IMR-90 (cell line): Measurements from ENCODE around the gene COL19A1. TPM values are rescaled to one million over a fixed set of nuclear protein-coding genes. Genes with fewer than 3 reads are reported as not detected.

ENCODE experiments used
- ATAC-seq: fragments of 200-7000 bp; cut with Tn5 transposase; 2 replicates; pipeline ENCODE4 v1.9.1; 2020; ENCODE audit warnings: low read depth, mild to moderate bottlenecking, moderate library complexity
- BruUV-seq: library from RNA; stranded (reverse); fragments of 400-500 nt; replicated peaks from 2 replicates; lab custom pipeline; 2021; lab: Mats Ljungman, UMichigan
- CTCF ChIA-PET: fragments of 300-600 bp; formaldehyde crosslinking; extraction: SDS; loops from one replicate; lab custom pipeline; 2021; ENCODE audit warnings: antibody characterized with exemption; lab: Yijun Ruan, JAX
- POLR2A ChIA-PET: fragments of 300-600 bp; sonication (Branson Sonifier 250); formaldehyde crosslinking; loops from one replicate; lab custom pipeline; 2022; ENCODE audit warnings: antibody characterized with exemption; ENCODE audit not compliant: unreplicated experiment; lab: Charles Lee
- DNase-seq: peaks from one replicate; pipeline ENCODE4 v3.0.0; 2013
- H2AFZ ChIP-seq: replicated peaks from 2 replicates; pipeline ENCODE3; 2013; ENCODE audit warnings: low read length, mild to moderate bottlenecking; ENCODE audit not compliant: poor library complexity
- H2AK5ac ChIP-seq: 2 replicates; pipeline ENCODE4 v1.6.1; 2013; ENCODE audit warnings: low read depth, low read length, inconsistent platforms
- H2AK9ac ChIP-seq: replicated peaks from 2 replicates; pipeline ENCODE3; 2013; ENCODE audit warnings: mild to moderate bottlenecking, low read depth, low read length, moderate library complexity; ENCODE audit not compliant: poor library complexity
- H2BK120ac ChIP-seq: 2 replicates; pipeline ENCODE4 v1.6.1; 2013; ENCODE audit warnings: low read depth, low read length, inconsistent platforms
- H2BK15ac ChIP-seq: 3 replicates; pipeline ENCODE4 v1.6.1; 2013; ENCODE audit warnings: low read depth, low read length, inconsistent platforms
- H2BK20ac ChIP-seq: 2 replicates; pipeline ENCODE4 v1.6.1; 2013; ENCODE audit warnings: low read depth, mild to moderate bottlenecking, inconsistent platforms, low read length, moderate library complexity
- H2BK5ac ChIP-seq: 2 replicates; pipeline ENCODE4 v1.6.1; 2013; ENCODE audit warnings: mild to moderate bottlenecking, low read depth, low read length, inconsistent platforms; ENCODE audit not compliant: poor library complexity, severe bottlenecking
- H3K14ac ChIP-seq: replicated peaks from 2 replicates; pipeline ENCODE4 v1.6.1; 2013; ENCODE audit warnings: low read depth, low read length, inconsistent platforms
- H3K18ac ChIP-seq: 2 replicates; pipeline ENCODE4 v1.6.1; 2013; ENCODE audit warnings: low read depth, low read length, control low read depth
- H3K23ac ChIP-seq: 2 replicates; pipeline ENCODE4 v1.6.1; 2013; ENCODE audit warnings: low read depth, low read length, inconsistent platforms
- H3K27ac ChIP-seq: 2 replicates; pipeline ENCODE4 v1.5.1; 2013; ENCODE audit warnings: mild to moderate bottlenecking, control low read depth, low read length; ENCODE audit not compliant: insufficient read depth
- H3K27me3 ChIP-seq: 2 replicates; pipeline ENCODE4 v1.6.1; 2013; ENCODE audit warnings: low read length; ENCODE audit not compliant: control insufficient read depth, insufficient read depth
- H3K36me3 ChIP-seq: 2 replicates; pipeline ENCODE4 v1.6.1; 2013; ENCODE audit warnings: low read length, mixed read lengths; ENCODE audit not compliant: control insufficient read depth, insufficient read depth
- H3K4ac ChIP-seq: 2 replicates; pipeline ENCODE4 v1.6.1; 2013; ENCODE audit warnings: low read depth, low read length, inconsistent platforms
- H3K4me1 ChIP-seq: 2 replicates; pipeline ENCODE4 v1.6.1; 2013; ENCODE audit warnings: low read length, mixed read lengths; ENCODE audit not compliant: control insufficient read depth, insufficient read depth
- H3K4me2 ChIP-seq: 2 replicates; pipeline ENCODE4 v1.6.1; 2013; ENCODE audit warnings: low read depth, mild to moderate bottlenecking, control low read depth, low read length, moderate library complexity
- H3K4me3 ChIP-seq: 2 replicates; pipeline ENCODE4 v1.5.1; 2013; ENCODE audit warnings: low read depth, mild to moderate bottlenecking, control low read depth, low read length, moderate library complexity; ENCODE audit not compliant: insufficient read depth
- H3K56ac ChIP-seq: 2 replicates; pipeline ENCODE4 v1.6.1; 2013; ENCODE audit warnings: low read length, inconsistent platforms; ENCODE audit not compliant: insufficient read depth; ENCODE audit errors: extremely low read depth
- H3K79me1 ChIP-seq, 2 experiments: 2 replicates each; pipeline ENCODE4 v1.6.1; 2013; ENCODE audit warnings: low read length in 2 of 2, inconsistent platforms in 1 of 2, low read depth in 1 of 2
- H3K9ac ChIP-seq: 2 replicates; pipeline ENCODE4 v1.6.1; 2013; ENCODE audit warnings: low read depth, low read length, control low read depth
- H3K9me1 ChIP-seq: 2 replicates; pipeline ENCODE4 v1.6.1; 2013; ENCODE audit warnings: low read length, inconsistent platforms; ENCODE audit not compliant: insufficient read depth
- H3K9me3 ChIP-seq: 2 replicates; pipeline ENCODE4 v1.6.1; 2013; ENCODE audit warnings: low read length; ENCODE audit not compliant: control insufficient read depth, insufficient read depth
- H4K20me1 ChIP-seq: 2 replicates; pipeline ENCODE4 v1.6.1; 2013; ENCODE audit warnings: low read length, inconsistent platforms; ENCODE audit not compliant: insufficient read depth
- H4K5ac ChIP-seq: 2 replicates; pipeline ENCODE4 v1.6.1; 2013; ENCODE audit warnings: mild to moderate bottlenecking, low read depth, low read length, control low read depth
- H4K8ac ChIP-seq, 2 experiments: 2 replicates each; pipeline ENCODE4 v1.6.1; 2013; ENCODE audit warnings: low read depth in 2 of 2, low read length in 2 of 2, control low read depth in 1 of 2, inconsistent platforms in 1 of 2
- H4K91ac ChIP-seq: 2 replicates; pipeline ENCODE4 v1.6.1; 2013; ENCODE audit warnings: low read depth, low read length, inconsistent platforms; ENCODE audit not compliant: insufficient read depth
- BHLHE40 ChIP-seq: fragments of 150-350 bp; IDR thresholded peaks from 2 replicates; pipeline ENCODE4 v1.6.1; 2016; ENCODE audit warnings: mild to moderate bottlenecking, low read depth, low read length
- CEBPB ChIP-seq: IDR thresholded peaks from 2 replicates; pipeline ENCODE4 v1.6.1; 2012; ENCODE audit warnings: low read depth, low read length, improper control_type of control experiment
- CHD1 ChIP-seq: IDR thresholded peaks from 2 replicates; pipeline ENCODE4 v1.6.1; 2012; ENCODE audit warnings: low read depth, low read length, improper control_type of control experiment
- FOS ChIP-seq: fragments of 150-350 bp; IDR thresholded peaks from 2 replicates; pipeline ENCODE4 v1.6.1; 2016; ENCODE audit warnings: low read depth, low read length
- MAFK ChIP-seq: IDR thresholded peaks from 2 replicates; pipeline ENCODE4 v1.6.1; 2012; ENCODE audit warnings: low read depth, low read length, improper control_type of control experiment
- NFE2L2 ChIP-seq: fragments of 150-350 bp; IDR thresholded peaks from 2 replicates; pipeline ENCODE4 v1.6.1; 2016; ENCODE audit warnings: low read depth, mild to moderate bottlenecking, low read length
- POLR2A ChIP-seq: IDR thresholded peaks from 2 replicates; pipeline ENCODE4 v1.6.1; 2012; ENCODE audit warnings: mild to moderate bottlenecking, low read depth, low read length
- WGBS, 2 experiments: methylation state at CpG; one replicate each; pipeline versions ENCODE4 v1.1.5 to v1.1.7; 2013; ENCODE audit warnings: missing lambda C conversion rate in 2 of 2; ENCODE audit not compliant: insufficient read length in 1 of 2; ENCODE audit errors: extremely low coverage in 2 of 2; 5-methylcytosine and 5-hydroxymethylcytosine counted together
- dilution Hi-C: fragments of 300-500 bp; cut with HindIII; formaldehyde crosslinking; loops from one replicate; pipeline ENCODE4 v1.14.3; 2018; ENCODE audit warnings: low sequenced_read_pairs; ENCODE audit not compliant: unreplicated experiment
- in situ Hi-C: fragments of 300-500 bp; cut with MboI; formaldehyde crosslinking; loops from 3 replicates; pipeline ENCODE4 v1.14.3; 2019; ENCODE audit warnings: low sequenced_read_pairs, inconsistent platforms, mixed read lengths
- intact Hi-C: fragments of 100-400 bp; cut with micrococcal nuclease; formaldehyde crosslinking; loops from 2 replicates; pipeline ENCODE4 v1.10.0; 2022
- polyA plus RNA-seq, 3 experiments: library from polyadenylated mRNA; depleted of rRNA; stranded (reverse); fragments of >200 nt; gene quantifications; 2 replicates each; pipeline ENCODE4 v1.2.3, GENCODE V29; 2012; ENCODE audit warnings: low replicate concordance in 1 of 3
- total RNA-seq: library from RNA; depleted of rRNA; stranded (reverse); fragments of >200 nt; gene quantifications from 2 replicates; pipeline ENCODE4 v1.2.3, GENCODE V29; 2012
- TF ChIP-seq, protein P1 (sequence below): fragments of 150-350 bp; IDR thresholded peaks from 2 replicates; pipeline ENCODE4 v1.6.1; 2016; ENCODE audit warnings: low read depth, mild to moderate bottlenecking, low read length, moderate library complexity, borderline replicate concordance

The COL19A1 gene
- total and polyA plus RNA-seq, 2 of the 4 experiments (the other 2 are of a cell fraction) = under 0.01 TPM; not detected in 1

GRCh38 chr6:69980624-69981023 lies 114.3 kb downstream of the COL19A1 start:
- dilution Hi-C loops (no loop called here), intact Hi-C loops (no loop called here), in situ Hi-C loops (no loop called here)
- no TSS peak for BruUV-seq
- DNase-seq = no peak
- Histone ChIP-seq H3K23ac (no peak overlapping the region), H3K14ac (no peak overlapping the region), H4K91ac (no peak overlapping the region), H2AFZ (no peak overlapping the region), H4K5ac (no peak overlapping the region), H3K79me1 (no peaks in the 10 kb centered on the region), H3K4me3 (no peak overlapping the region), H4K20me1 (no peaks in the 10 kb centered on the region), H3K4ac (no peak overlapping the region), H3K18ac (no peak overlapping the region), H2BK5ac (no peak overlapping the region), H3K27ac (no peak overlapping the region), H2BK15ac (no peak overlapping the region), H2AK5ac (no peak overlapping the region), H4K8ac (no peak overlapping the region), H2BK120ac (no peak overlapping the region), H3K27me3 (no peaks in the 10 kb centered on the region), H3K56ac (no peak overlapping the region), H2BK20ac (no peak overlapping the region), H3K9me1 (no peaks in the 10 kb centered on the region), H3K4me2 (no peak overlapping the region), H3K4me1 (no peaks in the 10 kb centered on the region), H3K9ac (no peak overlapping the region), H2AK9ac (no peak overlapping the region), H3K9me3 (no peaks in the 10 kb centered on the region), H3K36me3 (no peaks in the 10 kb centered on the region)
- ChIA-PET POLR2A (no interaction called here), CTCF (no interaction called here)
- TF ChIP-seq NFE2L2 (no peak), BHLHE40 (no peak), MAFK (no peak), POLR2A (no peak), CHD1 (no peak), FOS (no peak), CEBPB (no peak)
- TF ChIP-seq, protein P1, sequence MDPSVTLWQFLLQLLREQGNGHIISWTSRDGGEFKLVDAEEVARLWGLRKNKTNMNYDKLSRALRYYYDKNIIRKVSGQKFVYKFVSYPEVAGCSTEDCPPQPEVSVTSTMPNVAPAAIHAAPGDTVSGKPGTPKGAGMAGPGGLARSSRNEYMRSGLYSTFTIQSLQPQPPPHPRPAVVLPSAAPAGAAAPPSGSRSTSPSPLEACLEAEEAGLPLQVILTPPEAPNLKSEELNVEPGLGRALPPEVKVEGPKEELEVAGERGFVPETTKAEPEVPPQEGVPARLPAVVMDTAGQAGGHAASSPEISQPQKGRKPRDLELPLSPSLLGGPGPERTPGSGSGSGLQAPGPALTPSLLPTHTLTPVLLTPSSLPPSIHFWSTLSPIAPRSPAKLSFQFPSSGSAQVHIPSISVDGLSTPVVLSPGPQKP = no peak
- ATAC-seq = no peak
- 40% methylated on average over 1 of the region's 2 CpGs; no CpG with 5 or more reads in 1 of the 2 experiments for WGBS, 2 experiments
